ENCODE data around the gene PLAC1.
A peak's percentile ranks its signal among the peaks of the same experiment; 100 is the strongest.

GRCh38 chrX:134533352-134533751, 124.9 kb downstream of the PLAC1 start:
- TF ChIP-seq CTCF (conservative IDR thresholded peaks at IDR 0.05; ENCODE audit: low read depth in 2 of 2): no peak
- TF ChIP-seq REST (IDR thresholded peaks at IDR 0.05; ENCODE audit: unreplicated experiment): no peak
- TF ChIP-seq EZH2phosphoT487 (IDR thresholded peaks at IDR 0.05; ENCODE audit: unreplicated experiment): no peak
- TF ChIP-seq EZH2 (IDR thresholded peaks at IDR 0.05; ENCODE audit: low read depth, unreplicated experiment): no peak
- TF ChIP-seq POLR2AphosphoS5 (IDR thresholded peaks at IDR 0.05; ENCODE audit: low read depth): no peak
- no peak for TF ChIP-seq CREB1 (CRISPR knock-in tag; IDR thresholded peaks at IDR 0.05; ENCODE audit: low read depth)
- no peak for TF ChIP-seq ZNF114 (CRISPR knock-in tag; IDR thresholded peaks at IDR 0.05)
- no peak for TF ChIP-seq NANOG (IDR thresholded peaks at IDR 0.05; ENCODE audit: borderline replicate concordance)
- TF ChIP-seq JUNB (IDR thresholded peaks at IDR 0.05; ENCODE audit: unreplicated experiment): no peak
- 0 out of 2 replicates have a peak, but pooled peaks have one; percentile 23 for TF ChIP-seq ZNF462 (CRISPR knock-in tag; IDR thresholded peaks at IDR 0.05)
